Stomach smooth muscle (tissue), 2 donors: Measurements from ENCODE around the gene SERPINA5.

Experiments used
- H3K27ac ChIP-seq: one replicate; pipeline ENCODE4 v1.7.0; 2013; ENCODE audit warnings: mild to moderate bottlenecking, low read length, inconsistent platforms
- H3K27me3 ChIP-seq, 2 donors: one replicate each; pipeline ENCODE4 v1.7.0; 2013; ENCODE audit warnings: low read length in 2 of 2; ENCODE audit not compliant: insufficient read depth in 2 of 2, control insufficient read depth in 1 of 2
- H3K36me3 ChIP-seq, 2 donors: one replicate each; pipeline ENCODE4 v1.7.0; 2013; ENCODE audit warnings: low read length in 2 of 2; ENCODE audit not compliant: control insufficient read depth in 2 of 2, insufficient read depth in 2 of 2
- H3K4me1 ChIP-seq: one replicate; pipeline ENCODE4 v1.7.0; 2013; ENCODE audit warnings: low read length; ENCODE audit not compliant: control insufficient read depth, insufficient read depth
- H3K4me3 ChIP-seq, 2 donors: one replicate each; pipeline ENCODE4 v1.7.0; 2013; ENCODE audit warnings: low read length in 2 of 2
- H3K9ac ChIP-seq, 2 donors: one replicate each; pipeline ENCODE4 v1.7.0; 2013; ENCODE audit warnings: low read length in 2 of 2, mild to moderate bottlenecking in 1 of 2
- H3K9me3 ChIP-seq, 2 donors: one replicate each; pipeline ENCODE4 v1.7.0; 2013; ENCODE audit warnings: low read length in 2 of 2; ENCODE audit not compliant: control insufficient read depth in 2 of 2
- donor health status: healthy.
- donor health status: Pancreatic carcinoma.

SERPINA5 gene

GRCh38 chr14:94617366-94617941 is 36.2 kb downstream of the SERPINA5 start:
- peaks cover 6% of the 10 kb centered on the region for H3K4me1 ChIP-seq
- H3K27ac ChIP-seq = no peak overlapping the region
- no peak overlapping the region for H3K9ac ChIP-seq
- peaks cover 13 to 16% of the 10 kb centered on the region in 2 donors for H3K9me3 ChIP-seq
- peaks cover 0 to 3% of the 10 kb centered on the region in 2 donors for H3K27me3 ChIP-seq
- no peaks in the 10 kb centered on the region for H3K36me3 ChIP-seq
- no peak overlapping the region for H3K4me3 ChIP-seq

DNA sequence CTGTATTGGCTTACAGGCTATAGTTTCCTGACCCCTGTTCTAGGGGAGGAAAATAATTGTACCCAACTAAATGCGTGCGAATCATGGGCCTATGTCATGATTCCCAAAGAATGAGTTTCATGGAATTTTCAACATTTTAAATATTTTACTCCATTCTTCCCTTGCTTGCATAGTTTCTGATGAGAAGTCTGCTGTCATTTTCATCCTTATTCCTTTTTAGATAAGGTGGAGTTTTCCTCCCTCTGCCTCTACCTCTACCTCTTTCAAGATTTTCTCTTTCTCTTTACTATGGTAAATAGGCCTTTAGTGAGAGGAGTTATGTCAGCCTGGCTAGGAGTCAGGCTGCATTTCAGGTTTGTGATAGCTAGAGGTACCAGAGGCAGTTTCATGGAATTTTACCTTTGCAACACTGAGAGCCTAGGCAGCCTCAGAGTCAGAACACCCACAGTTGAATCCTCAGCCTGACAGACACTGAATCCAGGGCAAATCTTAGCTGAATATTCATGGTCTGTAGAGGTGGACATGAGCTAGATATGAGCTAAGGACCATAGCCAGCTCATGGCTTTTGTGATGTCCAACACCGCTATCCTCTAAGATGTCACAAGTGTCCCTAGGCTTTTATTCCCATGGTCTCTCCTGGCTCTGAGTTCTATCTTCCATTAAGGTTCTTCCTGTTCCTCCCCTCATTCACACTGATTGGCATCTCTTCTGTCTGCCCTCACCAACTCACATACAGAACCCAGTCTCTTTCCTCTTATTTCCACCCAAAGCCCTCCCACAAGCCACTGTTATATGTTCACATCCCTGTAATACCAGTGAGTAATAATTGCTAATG is 37.0 kb downstream of the SERPINA5 start:
- Histone ChIP-seq H3K9ac (no peak overlapping the region), H3K4me1 (peaks cover 5% of the 10 kb centered on the region), H3K4me3 (no peak overlapping the region), H3K27ac (no peak overlapping the region), H3K36me3 (no peaks in the 10 kb centered on the region), H3K9me3 (peaks cover 13 to 16% of the 10 kb centered on the region in 2 donors), H3K27me3 (peaks cover 3 to 4% of the 10 kb centered on the region in 2 donors)

DNA sequence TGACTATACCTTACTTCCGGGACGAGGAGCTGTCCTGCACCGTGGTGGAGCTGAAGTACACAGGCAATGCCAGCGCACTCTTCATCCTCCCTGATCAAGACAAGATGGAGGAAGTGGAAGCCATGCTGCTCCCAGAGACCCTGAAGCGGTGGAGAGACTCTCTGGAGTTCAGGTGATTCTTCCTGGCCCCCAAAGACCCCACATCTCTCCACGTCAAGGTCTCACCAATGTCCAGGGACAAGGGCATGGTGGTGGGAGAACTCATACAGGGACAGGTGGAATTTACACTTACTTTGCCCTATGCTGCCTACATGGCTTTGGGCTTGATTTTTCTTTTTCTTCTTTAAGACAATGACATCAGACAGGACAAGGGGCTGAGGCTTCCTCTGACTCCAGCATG is 38.1 kb downstream of the SERPINA5 start:
- Histone ChIP-seq H3K4me3 (no peak overlapping the region), H3K9me3 (peaks cover 13 to 16% of the 10 kb centered on the region in 2 donors), H3K27ac (no peak overlapping the region), H3K4me1 (no peaks in the 10 kb centered on the region), H3K27me3 (peaks cover 4 to 6% of the 10 kb centered on the region in 2 donors), H3K9ac (no peak overlapping the region), H3K36me3 (no peaks in the 10 kb centered on the region)

DNA sequence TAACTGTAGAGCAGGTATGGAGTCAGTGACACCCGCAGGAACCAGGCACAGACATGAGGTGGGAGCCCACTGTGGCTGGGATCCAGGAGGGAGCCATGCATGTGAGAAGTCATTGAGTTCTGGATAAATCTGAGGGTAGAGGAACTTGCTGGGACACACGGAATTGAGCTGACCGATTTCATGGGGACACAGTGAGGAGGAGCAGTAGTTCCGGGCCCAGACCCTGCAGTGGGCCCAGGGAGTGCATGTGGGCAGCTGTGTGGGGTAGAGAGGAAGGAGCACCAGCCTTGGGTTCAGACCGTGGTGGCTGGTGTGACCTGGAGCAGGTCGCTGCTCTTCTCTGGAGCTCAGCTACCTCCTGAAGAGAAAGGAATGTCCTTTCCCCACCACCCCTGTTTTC is 39.4 kb downstream of the SERPINA5 start:
- no peak overlapping the region for H3K4me3 ChIP-seq
- no peak overlapping the region for H3K9ac ChIP-seq
- no peak overlapping the region for H3K27ac ChIP-seq
- H3K9me3 ChIP-seq = peaks cover 13 to 16% of the 10 kb centered on the region in 2 donors
- peaks cover 6 to 7% of the 10 kb centered on the region in 2 donors for H3K27me3 ChIP-seq
- H3K36me3 ChIP-seq = no peaks in the 10 kb centered on the region
- no peaks in the 10 kb centered on the region for H3K4me1 ChIP-seq

GRCh38 chr14:94621358-94622134 is 40.3 kb downstream of the SERPINA5 start:
- H3K4me1 ChIP-seq = no peaks in the 10 kb centered on the region
- H3K4me3 ChIP-seq = no peak overlapping the region
- no peaks in the 10 kb centered on the region for H3K36me3 ChIP-seq
- peaks cover 6 to 7% of the 10 kb centered on the region in 2 donors for H3K27me3 ChIP-seq
- H3K27ac ChIP-seq = no peak overlapping the region
- H3K9me3 ChIP-seq = peaks cover 13 to 16% of the 10 kb centered on the region in 2 donors
- H3K9ac ChIP-seq = no peak overlapping the region

- Histone ChIP-seq H3K9me3 (peaks cover 8 to 13% of the 10 kb centered on the region in 2 donors), H3K4me3 (no peak overlapping the region), H3K36me3 (no peaks in the 10 kb centered on the region), H3K4me1 (no peaks in the 10 kb centered on the region), H3K27ac (no peak overlapping the region), H3K27me3 (peaks cover 7 to 8% of the 10 kb centered on the region in 2 donors), H3K9ac (no peak overlapping the region)
These were observed 41.6 kb downstream of the SERPINA5 start for GRCh38 chr14:94622653-94623421.

DNA sequence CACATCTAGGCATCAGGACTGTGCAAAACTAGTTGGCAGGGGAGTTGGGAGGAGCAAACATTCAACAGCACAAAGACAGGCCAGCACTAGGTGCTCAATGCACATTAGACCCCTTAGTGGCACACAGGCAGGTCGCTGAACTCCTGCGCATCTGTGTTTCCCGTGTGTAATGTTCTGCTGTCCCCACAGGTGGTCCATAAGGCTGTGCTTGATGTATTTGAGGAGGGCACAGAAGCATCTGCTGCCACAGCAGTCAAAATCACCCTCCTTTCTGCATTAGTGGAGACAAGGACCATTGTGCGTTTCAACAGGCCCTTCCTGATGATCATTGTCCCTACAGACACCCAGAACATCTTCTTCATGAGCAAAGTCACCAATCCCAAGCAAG is 42.2 kb downstream of the SERPINA5 start:
- H3K27me3 ChIP-seq = peaks cover 7 to 8% of the 10 kb centered on the region in 2 donors
- no peaks in the 10 kb centered on the region for H3K4me1 ChIP-seq
- H3K27ac ChIP-seq = no peak overlapping the region
- no peak overlapping the region for H3K9ac ChIP-seq
- no peak overlapping the region for H3K4me3 ChIP-seq
- no peaks in the 10 kb centered on the region for H3K36me3 ChIP-seq
- H3K9me3 ChIP-seq = peaks cover 3 to 13% of the 10 kb centered on the region in 2 donors

- no peak overlapping the region for H3K27ac ChIP-seq
- H3K9me3 ChIP-seq = peaks cover 0 to 8% of the 10 kb centered on the region in 2 donors
- peaks cover 7 to 8% of the 10 kb centered on the region in 2 donors for H3K27me3 ChIP-seq
- H3K36me3 ChIP-seq = no peaks in the 10 kb centered on the region
- no peak overlapping the region for H3K4me3 ChIP-seq
- no peaks in the 10 kb centered on the region for H3K4me1 ChIP-seq
- H3K9ac ChIP-seq = no peak overlapping the region
These were observed 42.8 kb downstream of the SERPINA5 start for GRCh38 chr14:94623856-94624499.

DNA sequence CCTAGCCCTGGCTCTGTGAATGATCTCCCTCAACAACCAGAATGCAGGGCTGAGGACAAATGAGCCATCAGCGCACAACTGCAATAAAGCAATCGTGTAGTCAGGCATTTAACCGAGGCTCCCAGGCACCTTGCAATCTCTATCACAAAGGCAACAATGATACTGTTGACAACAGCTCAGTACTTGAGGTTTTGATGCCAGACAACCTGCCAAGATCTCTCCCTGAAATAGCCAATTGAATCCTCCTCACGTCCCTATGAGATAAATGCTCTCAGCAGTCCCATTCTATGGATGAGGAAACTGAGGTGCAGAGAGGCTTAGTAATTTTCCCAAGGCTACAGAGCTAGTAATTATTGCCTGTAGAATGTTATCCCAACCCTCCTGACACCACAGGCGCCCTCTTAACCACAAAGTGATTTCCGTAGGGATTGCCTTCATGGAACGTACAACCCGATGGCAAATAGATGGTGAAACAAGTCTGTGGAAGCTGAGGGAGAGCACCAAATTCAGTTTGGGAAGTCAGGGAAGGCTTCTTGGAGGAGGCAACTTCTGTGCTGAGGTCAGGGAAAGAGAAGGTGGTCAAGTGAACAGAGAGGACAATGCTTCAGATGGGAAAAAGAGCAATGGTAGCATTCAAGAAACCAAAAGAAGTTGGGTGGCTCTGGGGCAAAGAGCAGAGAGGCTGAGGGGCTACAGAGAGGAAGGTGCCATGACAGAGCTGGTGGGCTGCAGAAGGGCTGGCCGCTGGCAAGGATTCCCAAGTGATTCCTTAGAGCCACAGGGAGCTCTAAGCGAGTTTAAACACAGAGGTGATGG is 43.5 kb downstream of the SERPINA5 start:
- no peak overlapping the region for H3K4me3 ChIP-seq
- H3K4me1 ChIP-seq = no peaks in the 10 kb centered on the region
- peaks cover 0 to 2% of the 10 kb centered on the region in 2 donors for H3K9me3 ChIP-seq
- peaks cover 7 to 8% of the 10 kb centered on the region in 2 donors for H3K27me3 ChIP-seq
- no peak overlapping the region for H3K9ac ChIP-seq
- no peaks in the 10 kb centered on the region for H3K36me3 ChIP-seq
- H3K27ac ChIP-seq = no peak overlapping the region
